HepG2 (cell line): ENCODE results near the gene ATG7.

Source experiments
- CTCF ChIP-seq: sonication (generic); formaldehyde crosslinking; IDR thresholded peaks from 2 replicates; pipeline ENCODE4 v1.5.0; 2020; ENCODE audit warnings: mild to moderate bottlenecking, missing genetic modification reagents, moderate library complexity
- EP300 ChIP-seq, 3 experiments: sonication (generic) in 1 of 3; formaldehyde crosslinking in 1 of 3; IDR thresholded peaks; 2 replicates each; pipeline versions ENCODE4 v1.5.1 to v1.6.1; 2011 to 2020; ENCODE audit warnings: low read depth in 2 of 3, low read length in 2 of 3, borderline replicate concordance in 1 of 3, improper control_type of control experiment in 1 of 3, mild to moderate bottlenecking in 1 of 3, missing genetic modification reagents in 1 of 3, moderate library complexity in 1 of 3
- RFX5 ChIP-seq: IDR thresholded peaks from 2 replicates; pipeline ENCODE4 v1.6.1; 2011; ENCODE audit warnings: low read depth, low read length, improper control_type of control experiment
- TAF1 ChIP-seq: sonication (generic); formaldehyde crosslinking; IDR thresholded peaks from 2 replicates; pipeline ENCODE4 v1.4.0; 2020; ENCODE audit warnings: missing genetic modification reagents
- ZNF468 ChIP-seq: sonication (generic); formaldehyde crosslinking; IDR thresholded peaks from 2 replicates; pipeline ENCODE4 v1.8.0; 2022; ENCODE audit warnings: mild to moderate bottlenecking, moderate library complexity, missing genetic modification reagents
- ZNF501 ChIP-seq: sonication (generic); formaldehyde crosslinking; IDR thresholded peaks from 2 replicates; pipeline ENCODE4 v1.5.1; 2020; ENCODE audit warnings: mild to moderate bottlenecking, moderate library complexity, missing genetic modification reagents
- ZNF678 ChIP-seq: sonication (generic); formaldehyde crosslinking; IDR thresholded peaks from 2 replicates; pipeline ENCODE4 v1.4.0; 2020; ENCODE audit warnings: mild to moderate bottlenecking, missing genetic modification reagents
- TF ChIP-seq, protein P1 (sequence below): sonication (generic); formaldehyde crosslinking; IDR thresholded peaks from 2 replicates; pipeline ENCODE4 v1.8.0; 2022; ENCODE audit warnings: mild to moderate bottlenecking, missing genetic modification reagents

DNA sequence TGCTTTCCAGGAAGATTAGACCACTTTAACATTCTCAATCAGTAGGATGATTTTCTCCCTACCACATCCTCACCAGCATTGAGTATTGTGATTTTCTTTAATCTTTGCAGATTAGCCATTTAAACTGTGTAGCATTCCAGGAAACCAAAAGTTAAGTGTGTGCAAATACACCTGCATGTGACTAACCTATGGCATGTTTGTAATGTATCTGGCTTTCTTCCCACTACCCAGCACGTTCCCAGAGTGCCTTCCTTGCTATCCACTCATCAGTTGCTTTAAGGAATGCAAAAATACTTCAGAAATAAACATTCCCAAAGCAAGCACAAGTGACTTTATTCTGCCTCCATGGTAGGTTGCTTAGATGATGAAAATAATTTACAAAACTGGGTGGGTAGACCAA is 74.2 kb downstream of the ATG7 start:
- TF ChIP-seq ZNF468 (CRISPR knock-in tag) (no peak), ZNF678 (CRISPR knock-in tag) (no peak), ZNF501 (CRISPR knock-in tag) (no peak), CTCF (CRISPR knock-in tag) (no peak), TAF1 (CRISPR knock-in tag) (no peak), RFX5 (no peak), EP300 (IDR thresholded peaks at IDR 0.05; ENCODE audit: low read depth in 2 of 2, low read length in 2 of 2) (no peak), EP300 (CRISPR knock-in tag; IDR thresholded peaks at IDR 0.05; ENCODE audit: borderline replicate concordance) (no peak)
- TF ChIP-seq, protein P1, sequence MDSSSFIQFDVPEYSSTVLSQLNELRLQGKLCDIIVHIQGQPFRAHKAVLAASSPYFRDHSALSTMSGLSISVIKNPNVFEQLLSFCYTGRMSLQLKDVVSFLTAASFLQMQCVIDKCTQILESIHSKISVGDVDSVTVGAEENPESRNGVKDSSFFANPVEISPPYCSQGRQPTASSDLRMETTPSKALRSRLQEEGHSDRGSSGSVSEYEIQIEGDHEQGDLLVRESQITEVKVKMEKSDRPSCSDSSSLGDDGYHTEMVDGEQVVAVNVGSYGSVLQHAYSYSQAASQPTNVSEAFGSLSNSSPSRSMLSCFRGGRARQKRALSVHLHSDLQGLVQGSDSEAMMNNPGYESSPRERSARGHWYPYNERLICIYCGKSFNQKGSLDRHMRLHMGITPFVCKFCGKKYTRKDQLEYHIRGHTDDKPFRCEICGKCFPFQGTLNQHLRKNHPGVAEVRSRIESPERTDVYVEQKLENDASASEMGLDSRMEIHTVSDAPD (CRISPR knock-in tag) = no peak
